Bronchial epithelial cell (primary cell): ENCODE data around the gene ZBTB8A. TPM values are rescaled to one million over a fixed set of nuclear protein-coding genes. Genes with fewer than 3 reads are reported as not detected.
A peak's percentile ranks its signal among the peaks of the same experiment; 100 is the strongest.

Experiments used
- DNase-seq: peaks from one replicate; pipeline ENCODE4 v3.0.0-alpha.2; 2010; ENCODE audit warnings: low read depth
- FAIRE-seq: peaks from 2 replicates; lab custom pipeline; 2011; peaks lifted over from hg19 to GRCh38; lab: Jason Lieb, UNC
- H3K27me3 ChIP-seq: 2 replicates; pipeline ENCODE4 v1.5.1; 2011; ENCODE audit warnings: low read length; ENCODE audit not compliant: control insufficient read depth, insufficient read depth
- H3K36me3 ChIP-seq: 2 replicates; pipeline ENCODE4 v1.5.1; 2011; ENCODE audit warnings: low read length; ENCODE audit not compliant: control insufficient read depth, insufficient read depth
- H3K4me3 ChIP-seq: 2 replicates; pipeline ENCODE4 v1.5.1; 2011; ENCODE audit warnings: mild to moderate bottlenecking, low read depth, low read length, control low read depth
- CTCF ChIP-seq: IDR thresholded peaks from 2 replicates; pipeline ENCODE4 v1.5.1; 2011; ENCODE audit warnings: mild to moderate bottlenecking, moderate library complexity, low read length, control low read depth, inconsistent platforms; ENCODE audit not compliant: insufficient read depth, severe bottlenecking
- total RNA-seq: library from RNA; depleted of rRNA; stranded (reverse); fragments of >200 nt; gene quantifications from 2 replicates; pipeline ENCODE4 v1.2.1, GENCODE V29; 2014

ZBTB8A gene
- total RNA-seq, 1 donor from 2014 or later = 9.5 TPM

DNA sequence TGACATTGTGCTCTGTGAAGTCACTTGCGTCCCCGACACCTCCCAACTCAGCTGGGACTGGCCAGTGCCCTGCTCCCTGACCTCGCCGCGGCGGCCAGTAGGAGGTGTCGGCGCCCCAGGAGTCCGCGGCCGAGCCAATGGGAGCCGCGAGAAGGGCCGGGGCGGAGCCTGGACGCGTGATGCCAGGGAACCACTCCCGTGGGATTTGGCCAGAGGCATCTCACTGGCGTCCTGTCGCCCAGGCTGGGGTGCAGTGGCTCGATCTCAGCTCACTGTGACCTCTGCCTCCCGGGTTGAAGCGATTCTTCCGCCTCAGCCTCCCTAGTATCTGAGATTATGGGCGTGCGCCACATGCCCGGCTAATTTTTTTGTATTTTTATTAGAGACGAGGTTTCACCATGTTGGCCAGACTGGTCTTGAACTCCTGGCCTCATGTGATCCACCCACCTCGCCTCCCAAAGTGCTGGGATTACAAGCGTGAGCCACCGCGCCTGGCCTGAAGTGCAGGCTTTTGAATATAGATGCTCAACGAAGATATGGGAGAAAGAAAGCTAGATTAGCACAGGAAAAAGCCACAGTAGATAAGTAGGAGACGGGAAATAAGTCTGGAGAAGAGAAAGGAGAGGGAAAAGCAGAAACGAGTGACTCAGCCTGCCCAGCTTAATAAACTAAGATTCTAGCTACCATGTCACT lies 73.1 kb downstream of the ZBTB8A start:
- FAIRE-seq (no peak), DNase-seq (peak; percentile 57)
- Histone ChIP-seq H3K36me3 (no peaks in the 10 kb centered on the region), H3K4me3 (peak overlapping the region; percentile 40), H3K27me3 (no peaks in the 10 kb centered on the region)
- peak; percentile 29 for TF ChIP-seq CTCF

GRCh38 chr1:32613472-32613871 lies 74.2 kb downstream of the ZBTB8A start:
- no peak for FAIRE-seq

DNA sequence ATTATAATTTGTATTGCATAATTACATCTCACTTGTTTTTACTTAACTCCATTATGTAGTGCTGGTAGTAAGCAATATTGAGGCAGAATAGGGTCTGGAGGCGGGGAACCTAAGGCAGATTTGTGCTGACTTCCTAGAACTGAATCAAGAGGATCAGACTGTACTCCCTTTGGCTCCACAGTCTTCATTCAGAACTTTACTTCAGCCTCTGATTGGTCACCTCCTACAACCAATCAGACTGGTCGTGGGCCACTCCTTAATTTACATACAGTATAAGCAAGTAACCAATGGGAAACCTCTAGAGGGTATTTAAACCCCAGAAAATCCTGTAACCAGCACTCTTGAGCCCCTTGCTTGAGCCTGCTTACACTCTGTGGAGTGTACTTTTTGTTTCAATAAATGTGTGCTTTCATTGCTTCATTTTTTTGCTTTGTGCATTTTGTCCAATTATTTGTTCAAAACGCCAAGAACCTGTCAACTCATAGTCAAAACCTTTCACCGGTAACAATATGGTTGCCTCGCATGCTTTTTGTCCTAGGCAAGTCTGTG lies 79.5 kb downstream of the ZBTB8A start:
- TF ChIP-seq CTCF = no peak
- FAIRE-seq = no peak
- no peak overlapping the region for H3K4me3 ChIP-seq
- H3K27me3 ChIP-seq = no peaks in the 10 kb centered on the region
- H3K36me3 ChIP-seq = no peaks in the 10 kb centered on the region
- DNase-seq = peak; percentile 10

More at GRCh38 chr1:32613472-32613871, 74.2 kb downstream of the ZBTB8A start:
- TF ChIP-seq CTCF = no peak
- H3K36me3 ChIP-seq = no peaks in the 10 kb centered on the region
- no peak overlapping the region for H3K4me3 ChIP-seq
- H3K27me3 ChIP-seq = no peaks in the 10 kb centered on the region
- no peak for DNase-seq

GRCh38 chr1:32619701-32620485 lies 80.7 kb downstream of the ZBTB8A start:
- TF ChIP-seq CTCF = no peak
- no peak for FAIRE-seq

GRCh38 chr1:32622205-32622604 lies 83.0 kb downstream of the ZBTB8A start:
- DNase-seq (no peak), FAIRE-seq (no peak)
- H3K27me3 ChIP-seq = no peaks in the 10 kb centered on the region
- no peaks in the 10 kb centered on the region for H3K36me3 ChIP-seq
- no peak for TF ChIP-seq CTCF
- H3K4me3 ChIP-seq = no peak overlapping the region

More at GRCh38 chr1:32619701-32620485, 80.7 kb downstream of the ZBTB8A start:
- Histone ChIP-seq H3K4me3 (no peak overlapping the region), H3K36me3 (no peaks in the 10 kb centered on the region), H3K27me3 (no peaks in the 10 kb centered on the region)
- peak; percentile 17 for DNase-seq
